Measurements from ENCODE around the gene CTBP2. TPM values are rescaled to one million over a fixed set of nuclear protein-coding genes. Genes with fewer than 3 reads are reported as not detected.

The CTBP2 gene
- total RNA-seq, 1 experiment from 2014 or later = 212 TPM

DNA sequence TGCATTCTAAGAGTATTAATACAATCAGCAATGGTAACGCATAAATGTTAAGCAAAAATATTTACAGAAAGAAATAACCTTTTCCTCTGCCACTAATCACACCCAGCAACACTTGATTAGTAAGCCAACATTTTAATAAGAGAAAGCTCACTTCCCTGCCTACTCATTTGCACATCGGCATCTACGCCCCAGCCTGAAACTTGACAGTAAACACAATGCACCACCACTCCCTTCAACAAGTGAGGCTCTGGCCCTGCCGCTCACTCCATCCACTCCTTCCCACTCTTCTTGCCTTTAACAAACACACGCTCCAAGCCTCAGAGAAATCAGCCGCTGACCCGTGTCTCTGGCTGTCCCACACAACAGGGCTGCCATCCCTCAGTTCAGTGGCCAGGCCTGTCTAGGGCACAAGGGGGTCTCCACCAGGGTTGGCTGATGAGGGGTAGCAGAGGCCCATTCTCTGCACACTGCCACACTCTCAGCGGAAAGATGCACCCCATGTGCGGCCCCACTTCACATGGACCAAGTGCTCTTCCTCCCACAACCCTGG is 54.6 kb downstream of the CTBP2 start:
- H2BK120ac ChIP-seq (ENCODE audit: low read depth, low read length, poor library complexity, severe bottlenecking) = no peak overlapping the region
- H3T11ph ChIP-seq (ENCODE audit: low read length) = no peak overlapping the region
- peaks cover 3% of the 10 kb centered on the region for H3K79me1 ChIP-seq (ENCODE audit: insufficient read depth, low read depth, low read length, poor library complexity, severe bottlenecking)
- no peaks in the 10 kb centered on the region for H3K27me3 ChIP-seq (ENCODE audit: insufficient read depth, low read length)
- no peak overlapping the region for H3K18ac ChIP-seq (ENCODE audit: insufficient read length, low read depth, low read length)
- Mint-ChIP-seq H3K4me3 (no peak overlapping the region), H3K9me3 (peaks cover 0 to 4% of the 10 kb centered on the region in 2 experiments; a peak in 3 of 5 replicates), H3K36me3 (ENCODE audit: insufficient read depth in 1 of 3, low read depth in 3 of 3) (peaks cover 50 to 83% (median 80%) of the 10 kb centered on the region in 3 experiments), H3K27ac (peak overlapping the region in 1 of 3 experiments; percentile 54; a peak in 2 of 7 replicates), H3K4me1 (peaks cover 61 to 70% of the 10 kb centered on the region in 2 experiments), H3K27me3 (ENCODE audit: low read depth) (peaks cover 1% of the 10 kb centered on the region; the same call in 1 of the 2 replicates)
- WGBS (ENCODE audit: extremely low coverage, insufficient read length, low lambda C conversion rate) = no CpG with 5 or more reads among the region's 9 CpGs
- DNase-seq = no peak
- no peak overlapping the region for H3K4me2 ChIP-seq (ENCODE audit: insufficient read depth, insufficient read length, low read length)
- no peak overlapping the region for H2BK5ac ChIP-seq (ENCODE audit: insufficient read length, low read length)
- no peak overlapping the region for H3K23ac ChIP-seq (ENCODE audit: insufficient read length, low read depth, low read length)
- H3K4ac ChIP-seq (ENCODE audit: low read depth, low read length) = no peak overlapping the region
- H3K27ac ChIP-seq (ENCODE audit: insufficient read length, low read depth, low read length) = no peak overlapping the region
- no peak overlapping the region for H2BK12ac ChIP-seq (ENCODE audit: insufficient read length, low read depth, low read length)
- no peaks in the 10 kb centered on the region for H3K23me2 ChIP-seq (ENCODE audit: insufficient read length, low read depth, low read length, poor library complexity, severe bottlenecking)
- H2AK5ac ChIP-seq (ENCODE audit: insufficient read length, low read length) = no peak overlapping the region
- H3K9me3 ChIP-seq (ENCODE audit: control insufficient read depth, low read depth, low read length) = no peaks in the 10 kb centered on the region
- no peak overlapping the region for H2BK15ac ChIP-seq (ENCODE audit: low read depth, low read length)
- TF ChIP-seq CTCF (conservative IDR thresholded peaks at IDR 0.05) = no peak
- no peak overlapping the region for H2BK20ac ChIP-seq (ENCODE audit: low read depth, low read length, poor library complexity, severe bottlenecking)
- H4K91ac ChIP-seq (ENCODE audit: insufficient read length, low read depth, low read length) = no peak overlapping the region
- H3K9ac ChIP-seq (ENCODE audit: extremely low read depth, insufficient read length, low read length) = no peak overlapping the region
- H4K8ac ChIP-seq (replicated peaks; ENCODE audit: insufficient read length, low read depth, low read length) = no peak overlapping the region
- H3K14ac ChIP-seq (ENCODE audit: insufficient read depth, low read length) = no peak overlapping the region; the same call in 1 of the 2 replicates
- H3K4me1 ChIP-seq (ENCODE audit: insufficient read depth, low read length) = peaks cover 30% of the 10 kb centered on the region
- peaks cover 87% of the 10 kb centered on the region; the same call in 1 of the 2 replicates for H3K79me2 ChIP-seq (ENCODE audit: insufficient read depth, low read length)
- H2AFZ ChIP-seq (ENCODE audit: low read length) = no peak overlapping the region
- no peak overlapping the region for H4K5ac ChIP-seq (ENCODE audit: insufficient read length, low read depth, low read length)
- no peak overlapping the region for H3K56ac ChIP-seq (ENCODE audit: insufficient read length, low read depth, low read length)
- peaks cover 16% of the 10 kb centered on the region for H4K20me1 ChIP-seq (ENCODE audit: control insufficient read depth, insufficient read depth, insufficient read length)
